MM.1S (cell line): ENCODE data around the gene CAGE1.

Experiments used
- CTCF ChIP-seq: fragments of 300-600 bp; sonication (generic); IDR thresholded peaks from 2 replicates; pipeline ENCODE4 v1.5.1; 2016; ENCODE audit warnings: antibody characterized with exemption, low read length, mixed read lengths
- EZH2 ChIP-seq: fragments of 300-600 bp; sonication (generic); optimal IDR thresholded peaks from 2 replicates; pipeline ENCODE3; 2017; ENCODE audit warnings: low read depth, mild to moderate bottlenecking, antibody characterized with exemption, low read length, mixed read lengths

GRCh38 chr6:7401075-7401474 lies 11.5 kb upstream of the CAGE1 start:
- no peak for TF ChIP-seq CTCF
- no peak for TF ChIP-seq EZH2
